SK-N-SH treated with all-trans-retinoic acid at 6 μM for 48 hours (cell line): ENCODE data around the gene PAX5.

Experiments
- ATAC-seq: fragments of 200-7000 bp; cut with Tn5 transposase; 3 replicates; pipeline ENCODE4 v1.9.1; 2020; ENCODE audit warnings: mild to moderate bottlenecking, moderate library complexity
- ARNTL ChIP-seq: fragments of 450-650 bp; formaldehyde crosslinking; IDR thresholded peaks from 2 replicates; pipeline ENCODE4 v1.5.0; 2020; ENCODE audit warnings: low read depth, mild to moderate bottlenecking, moderate library complexity, borderline replicate concordance
- BACH2 ChIP-seq: fragments of 250-450 bp; sonication (Bioruptor Pico); IDR thresholded peaks from 2 replicates; pipeline ENCODE4 v1.9.0; 2021; ENCODE audit warnings: mild to moderate bottlenecking, borderline replicate concordance
- CSDC2 ChIP-seq: fragments of 250-450 bp; sonication (Bioruptor Pico); IDR thresholded peaks from 2 replicates; pipeline ENCODE4 v1.5.0; 2020; ENCODE audit warnings: mild to moderate bottlenecking, moderate library complexity
- CSRNP3 ChIP-seq: fragments of 250-450 bp; sonication (Bioruptor Pico); IDR thresholded peaks from 2 replicates; pipeline ENCODE4 v1.5.1; 2021; ENCODE audit warnings: mild to moderate bottlenecking, moderate library complexity
- ESRRG ChIP-seq: fragments of 250-450 bp; sonication (Bioruptor Pico); IDR thresholded peaks from 2 replicates; pipeline ENCODE4 v1.6.1; 2021; ENCODE audit warnings: mild to moderate bottlenecking
- GLIS3 ChIP-seq: fragments of 250-450 bp; sonication (Bioruptor Pico); IDR thresholded peaks from 2 replicates; pipeline ENCODE4 v1.5.0; 2020; ENCODE audit warnings: mild to moderate bottlenecking, moderate library complexity
- ISL1 ChIP-seq: fragments of 250-450 bp; sonication (Bioruptor Pico); IDR thresholded peaks from 2 replicates; pipeline ENCODE4 v2.1.2; 2022; ENCODE audit warnings: mild to moderate bottlenecking, moderate library complexity
- OSR1 ChIP-seq: fragments of 250-450 bp; sonication (Bioruptor Pico); IDR thresholded peaks from 2 replicates; pipeline ENCODE4 v1.8.0; 2022; ENCODE audit warnings: moderate library complexity, mild to moderate bottlenecking, inconsistent platforms
- PPARA ChIP-seq: fragments of 250-450 bp; sonication (Bioruptor Pico); IDR thresholded peaks from 2 replicates; pipeline ENCODE4 v1.5.0; 2020; ENCODE audit warnings: mild to moderate bottlenecking, borderline replicate concordance
- RARB ChIP-seq: fragments of 250-450 bp; sonication (Bioruptor Pico); IDR thresholded peaks from 2 replicates; pipeline ENCODE4 v1.8.0; 2021; ENCODE audit warnings: mild to moderate bottlenecking, moderate library complexity
- SNAI2 ChIP-seq: fragments of 250-450 bp; sonication (Bioruptor Pico); IDR thresholded peaks from 2 replicates; pipeline ENCODE4 v1.5.0; 2020; ENCODE audit warnings: mild to moderate bottlenecking, moderate library complexity
- TCF4 ChIP-seq: fragments of 250-450 bp; sonication (Bioruptor Pico); IDR thresholded peaks from 2 replicates; pipeline ENCODE4 v1.8.0; 2021; ENCODE audit warnings: mild to moderate bottlenecking, moderate library complexity, borderline replicate concordance
- TOX ChIP-seq: fragments of 250-450 bp; sonication (Bioruptor Pico); IDR thresholded peaks from 2 replicates; pipeline ENCODE4 v1.8.0; 2021; ENCODE audit warnings: mild to moderate bottlenecking, moderate library complexity, borderline replicate concordance
- ZC3H10 ChIP-seq: fragments of 250-450 bp; sonication (Bioruptor Pico); IDR thresholded peaks from 2 replicates; pipeline ENCODE4 v1.5.1; 2021; ENCODE audit warnings: mild to moderate bottlenecking, moderate library complexity
- ZFP3 ChIP-seq: fragments of 250-450 bp; sonication (Bioruptor Pico); IDR thresholded peaks from 2 replicates; pipeline ENCODE4 v1.5.0; 2020; ENCODE audit warnings: mild to moderate bottlenecking, moderate library complexity
- ZFP30 ChIP-seq: fragments of 450-650 bp; formaldehyde crosslinking; IDR thresholded peaks from 2 replicates; pipeline ENCODE4 v1.5.0; 2022; ENCODE audit warnings: mild to moderate bottlenecking, moderate library complexity
- ZNF565 ChIP-seq: fragments of 450-650 bp; formaldehyde crosslinking; conservative IDR thresholded peaks from 2 replicates; pipeline ENCODE4 v1.5.0; 2020; ENCODE audit warnings: low read depth, mild to moderate bottlenecking, moderate library complexity
- ZNF70 ChIP-seq: fragments of 450-650 bp; formaldehyde crosslinking; IDR thresholded peaks from 2 replicates; pipeline ENCODE4 v1.5.0; 2020; ENCODE audit warnings: mild to moderate bottlenecking, moderate library complexity
- ZNF8 ChIP-seq: fragments of 450-650 bp; formaldehyde crosslinking; IDR thresholded peaks from 2 replicates; pipeline ENCODE4 v1.5.0; 2020; ENCODE audit warnings: mild to moderate bottlenecking, moderate library complexity
- TF ChIP-seq, protein P1 (sequence below): fragments of 250-450 bp; sonication (Bioruptor Pico); IDR thresholded peaks from 2 replicates; pipeline ENCODE4 v1.8.0; 2021; ENCODE audit warnings: low read depth, mild to moderate bottlenecking, moderate library complexity, borderline replicate concordance
- TF ChIP-seq, protein P2 (sequence below): fragments of 250-450 bp; sonication (Bioruptor Pico); IDR thresholded peaks from 2 replicates; pipeline ENCODE4 v1.5.1; 2020; ENCODE audit warnings: low read depth, mild to moderate bottlenecking, moderate library complexity

Gene PAX5

DNA sequence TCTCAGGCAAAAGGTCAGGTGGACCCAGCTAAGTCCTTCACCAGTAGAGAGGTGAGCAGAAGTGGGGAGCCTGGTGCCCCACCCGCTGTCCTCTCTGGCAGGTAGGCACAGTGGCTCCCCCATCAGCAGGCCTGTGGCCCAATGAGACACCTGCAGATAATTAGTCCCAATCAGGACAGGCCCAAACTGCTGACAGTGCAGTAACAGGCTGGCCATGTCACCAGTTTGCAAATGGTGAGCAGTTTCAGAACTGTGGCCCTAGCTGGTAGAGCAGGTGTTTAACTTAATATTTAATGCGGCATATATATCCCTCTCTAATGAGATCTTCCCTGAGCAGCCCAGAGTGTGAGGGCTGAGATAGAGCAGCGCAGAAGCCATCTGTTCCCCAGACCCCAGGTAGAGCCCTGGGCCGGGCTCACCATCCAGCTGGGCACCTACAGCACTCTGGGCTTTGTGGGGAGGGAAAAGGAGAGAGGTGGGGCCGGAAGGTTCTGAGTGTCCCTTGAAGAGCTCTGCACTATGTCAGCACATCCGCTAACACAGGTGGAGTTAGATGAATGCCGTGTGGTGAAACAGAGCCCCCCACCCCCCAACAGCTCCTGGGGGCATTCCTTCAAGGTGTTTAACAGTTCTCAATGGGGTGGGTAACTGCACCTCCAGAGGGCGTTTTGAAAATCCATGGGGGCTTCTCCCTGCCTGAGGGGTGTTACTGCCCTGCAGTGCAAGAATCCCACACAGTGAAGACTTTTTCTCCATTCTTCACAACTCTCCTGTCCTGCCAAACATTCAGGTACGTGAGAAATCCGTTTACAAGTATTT, 120.5 kb downstream of the PAX5 start:
- TF ChIP-seq, protein P1, sequence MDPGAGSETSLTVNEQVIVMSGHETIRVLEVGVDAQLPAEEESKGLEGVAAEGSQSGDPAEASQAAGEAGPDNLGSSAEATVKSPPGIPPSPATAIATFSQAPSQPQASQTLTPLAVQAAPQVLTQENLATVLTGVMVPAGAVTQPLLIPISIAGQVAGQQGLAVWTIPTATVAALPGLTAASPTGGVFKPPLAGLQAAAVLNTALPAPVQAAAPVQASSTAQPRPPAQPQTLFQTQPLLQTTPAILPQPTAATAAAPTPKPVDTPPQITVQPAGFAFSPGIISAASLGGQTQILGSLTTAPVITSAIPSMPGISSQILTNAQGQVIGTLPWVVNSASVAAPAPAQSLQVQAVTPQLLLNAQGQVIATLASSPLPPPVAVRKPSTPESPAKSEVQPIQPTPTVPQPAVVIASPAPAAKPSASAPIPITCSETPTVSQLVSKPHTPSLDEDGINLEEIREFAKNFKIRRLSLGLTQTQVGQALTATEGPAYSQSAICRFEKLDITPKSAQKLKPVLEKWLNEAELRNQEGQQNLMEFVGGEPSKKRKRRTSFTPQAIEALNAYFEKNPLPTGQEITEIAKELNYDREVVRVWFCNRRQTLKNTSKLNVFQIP (CRISPR knock-in tag) = no peak
- no peak for TF ChIP-seq BACH2 (CRISPR knock-in tag)
- no peak for TF ChIP-seq GLIS3 (CRISPR knock-in tag)
- TF ChIP-seq RARB (CRISPR knock-in tag) = no peak
- no peak for TF ChIP-seq ISL1
- TF ChIP-seq, protein P2, sequence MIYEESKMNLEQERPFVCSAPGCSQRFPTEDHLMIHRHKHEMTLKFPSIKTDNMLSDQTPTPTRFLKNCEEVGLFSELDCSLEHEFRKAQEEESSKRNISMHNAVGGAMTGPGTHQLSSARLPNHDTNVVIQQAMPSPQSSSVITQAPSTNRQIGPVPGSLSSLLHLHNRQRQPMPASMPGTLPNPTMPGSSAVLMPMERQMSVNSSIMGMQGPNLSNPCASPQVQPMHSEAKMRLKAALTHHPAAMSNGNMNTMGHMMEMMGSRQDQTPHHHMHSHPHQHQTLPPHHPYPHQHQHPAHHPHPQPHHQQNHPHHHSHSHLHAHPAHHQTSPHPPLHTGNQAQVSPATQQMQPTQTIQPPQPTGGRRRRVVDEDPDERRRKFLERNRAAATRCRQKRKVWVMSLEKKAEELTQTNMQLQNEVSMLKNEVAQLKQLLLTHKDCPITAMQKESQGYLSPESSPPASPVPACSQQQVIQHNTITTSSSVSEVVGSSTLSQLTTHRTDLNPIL (CRISPR knock-in tag) = no peak
- no peak for TF ChIP-seq ZFP30 (CRISPR knock-in tag)
- no peak for TF ChIP-seq ZNF565
- TF ChIP-seq TCF4 (CRISPR knock-in tag) = no peak
- no peak for TF ChIP-seq SNAI2 (CRISPR knock-in tag)
- no peak for TF ChIP-seq ESRRG (CRISPR knock-in tag)
- no peak for TF ChIP-seq ZFP3 (CRISPR knock-in tag)
- TF ChIP-seq ZNF70 (CRISPR knock-in tag) = no peak
- no peak for TF ChIP-seq PPARA (CRISPR knock-in tag)
- no peak for TF ChIP-seq TOX (CRISPR knock-in tag)
- TF ChIP-seq CSDC2 = no peak
- no peak for TF ChIP-seq CSRNP3
- no peak for TF ChIP-seq ZC3H10

DNA sequence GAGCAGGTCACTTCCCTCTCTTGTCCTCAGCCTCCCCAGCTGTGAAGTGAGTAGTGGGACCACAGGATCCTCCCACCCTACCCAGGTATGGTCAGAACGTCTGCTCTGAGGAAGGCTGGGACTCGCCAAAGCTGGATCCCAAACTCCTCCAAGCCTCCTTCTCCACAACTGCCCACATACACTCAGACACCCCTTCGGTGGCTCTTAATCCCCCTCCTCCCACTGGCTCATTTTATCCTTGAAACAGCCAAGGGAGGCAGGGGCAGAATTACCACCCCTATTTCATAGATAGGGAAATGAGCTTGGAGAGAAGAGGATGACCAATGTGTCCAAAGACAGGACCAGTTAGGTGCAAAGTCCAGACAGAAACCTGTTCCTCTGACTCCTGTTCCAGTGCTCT, 121.4 kb downstream of the PAX5 start:
- no peak for ATAC-seq
- TF ChIP-seq ISL1 (no peak), PPARA (CRISPR knock-in tag) (no peak), SNAI2 (CRISPR knock-in tag) (no peak)

More for the DNA sequence above, 120.5 kb downstream of the PAX5 start:
- ATAC-seq = no peak

GRCh38 chr9:36911601-36912412, 122.3 kb downstream of the PAX5 start:
- ATAC-seq = no peak

GRCh38 chr9:36911037-36911436, 123.0 kb downstream of the PAX5 start:
- ATAC-seq = no peak
- no peak for TF ChIP-seq CSRNP3
- TF ChIP-seq ESRRG (CRISPR knock-in tag) = no peak
- no peak for TF ChIP-seq TOX (CRISPR knock-in tag)
- no peak for TF ChIP-seq ZC3H10
- no peak for TF ChIP-seq CSDC2
- TF ChIP-seq, protein P1 (CRISPR knock-in tag) = no peak
- TF ChIP-seq ISL1 = no peak
- TF ChIP-seq ZFP3 (CRISPR knock-in tag) = no peak
- no peak for TF ChIP-seq ZNF565
- TF ChIP-seq OSR1 (CRISPR knock-in tag) = no peak
- TF ChIP-seq, protein P2 (CRISPR knock-in tag) = no peak
- TF ChIP-seq PPARA (CRISPR knock-in tag) = no peak
- TF ChIP-seq RARB (CRISPR knock-in tag) = no peak
- no peak for TF ChIP-seq GLIS3 (CRISPR knock-in tag)
- no peak for TF ChIP-seq TCF4 (CRISPR knock-in tag)
- no peak for TF ChIP-seq ZNF8 (CRISPR knock-in tag)
- TF ChIP-seq BACH2 (CRISPR knock-in tag) = no peak
- TF ChIP-seq ARNTL (CRISPR knock-in tag) = no peak

More at GRCh38 chr9:36911601-36912412, 122.3 kb downstream of the PAX5 start:
- TF ChIP-seq RARB (CRISPR knock-in tag) (no peak), OSR1 (CRISPR knock-in tag) (no peak)
